ENCODE data around the gene TCF7L2.

TCF7L2 gene

GRCh38 chr10:113041841-113042750 lies 92.0 kb downstream of the TCF7L2 start:
- TF ChIP-seq CTCF (IDR thresholded peaks at IDR 0.05; ENCODE audit: low read length) (no peak), EZH2 (IDR thresholded peaks at IDR 0.05; ENCODE audit: borderline replicate concordance, low read length) (no peak)
- Histone ChIP-seq H3K79me2 (ENCODE audit: insufficient read depth, low read length) (0 out of 2 replicates have a peak, but pooled peaks cover 11% of the 10 kb centered on the region), H3K36me3 (ENCODE audit: insufficient read depth, low read length) (peaks cover 17% of the 10 kb centered on the region; the same call in 1 of the 2 replicates), H2AFZ (ENCODE audit: low read length) (no peak overlapping the region), H3K27me3 (ENCODE audit: insufficient read depth, low read length) (no peaks in the 10 kb centered on the region), H3K4me3 (ENCODE audit: low read depth, low read length, poor library complexity, severe bottlenecking) (no peak overlapping the region), H3K9me2 (ENCODE audit: low read depth, low read length) (no peaks in the 10 kb centered on the region), H4K20me1 (ENCODE audit: insufficient read depth, low read length) (no peaks in the 10 kb centered on the region), H3K4me1 (ENCODE audit: insufficient read depth, low read length, severe bottlenecking) (peaks cover 34% of the 10 kb centered on the region), H3K4me2 (ENCODE audit: low read length) (no peak overlapping the region), H3F3A (ENCODE audit: insufficient read depth, low read length) (no peaks in the 10 kb centered on the region), H3K9ac (ENCODE audit: low read length) (no peak overlapping the region), H3K27ac (ENCODE audit: low read depth, low read length, poor library complexity, severe bottlenecking) (no peak overlapping the region), H3K9me3 (ENCODE audit: low read length) (no peaks in the 10 kb centered on the region)

GRCh38 chr10:113042868-113043267 lies 92.8 kb downstream of the TCF7L2 start:
- Histone ChIP-seq H3K27me3 (ENCODE audit: insufficient read depth, low read length) (no peaks in the 10 kb centered on the region), H3K79me2 (ENCODE audit: insufficient read depth, low read length) (0 out of 2 replicates have a peak, but pooled peaks cover 11% of the 10 kb centered on the region), H3K4me1 (ENCODE audit: insufficient read depth, low read length, severe bottlenecking) (peaks cover 34% of the 10 kb centered on the region), H2AFZ (ENCODE audit: low read length) (no peak overlapping the region), H3K27ac (ENCODE audit: low read depth, low read length, poor library complexity, severe bottlenecking) (no peak overlapping the region), H3F3A (ENCODE audit: insufficient read depth, low read length) (no peaks in the 10 kb centered on the region), H3K9me3 (ENCODE audit: low read length) (no peaks in the 10 kb centered on the region), H3K4me2 (ENCODE audit: low read length) (no peak overlapping the region), H3K9me2 (ENCODE audit: low read depth, low read length) (no peaks in the 10 kb centered on the region), H3K4me3 (ENCODE audit: low read depth, low read length, poor library complexity, severe bottlenecking) (no peak overlapping the region), H3K36me3 (ENCODE audit: insufficient read depth, low read length) (peaks cover 17% of the 10 kb centered on the region; the same call in 1 of the 2 replicates), H3K9ac (ENCODE audit: low read length) (no peak overlapping the region), H4K20me1 (ENCODE audit: insufficient read depth, low read length) (no peaks in the 10 kb centered on the region)
- TF ChIP-seq CTCF (IDR thresholded peaks at IDR 0.05; ENCODE audit: low read length) (no peak), EZH2 (IDR thresholded peaks at IDR 0.05; ENCODE audit: borderline replicate concordance, low read length) (no peak)

- no peaks in the 10 kb centered on the region for H3K9me3 ChIP-seq (ENCODE audit: low read length)
- no peak overlapping the region for H3K9ac ChIP-seq (ENCODE audit: low read length)
- peaks cover 35% of the 10 kb centered on the region for H3K4me1 ChIP-seq (ENCODE audit: insufficient read depth, low read length, severe bottlenecking)
- no peak overlapping the region for H3K4me3 ChIP-seq (ENCODE audit: low read depth, low read length, poor library complexity, severe bottlenecking)
- H3K36me3 ChIP-seq (ENCODE audit: insufficient read depth, low read length) = peaks cover 17% of the 10 kb centered on the region; the same call in 1 of the 2 replicates
- H3K9me2 ChIP-seq (ENCODE audit: low read depth, low read length) = no peaks in the 10 kb centered on the region
- H3K4me2 ChIP-seq (ENCODE audit: low read length) = no peak overlapping the region
- no peaks in the 10 kb centered on the region for H4K20me1 ChIP-seq (ENCODE audit: insufficient read depth, low read length)
- H3K79me2 ChIP-seq (ENCODE audit: insufficient read depth, low read length) = 0 out of 2 replicates have a peak, but pooled peaks cover 11% of the 10 kb centered on the region
- H2AFZ ChIP-seq (ENCODE audit: low read length) = no peak overlapping the region
- TF ChIP-seq CTCF (IDR thresholded peaks at IDR 0.05; ENCODE audit: low read length) = no peak
- TF ChIP-seq EZH2 (IDR thresholded peaks at IDR 0.05; ENCODE audit: borderline replicate concordance, low read length) = no peak
- no peaks in the 10 kb centered on the region for H3K27me3 ChIP-seq (ENCODE audit: insufficient read depth, low read length)
- no peaks in the 10 kb centered on the region for H3F3A ChIP-seq (ENCODE audit: insufficient read depth, low read length)
- no peak overlapping the region for H3K27ac ChIP-seq (ENCODE audit: low read depth, low read length, poor library complexity, severe bottlenecking)
Observed at GRCh38 chr10:113044016-113044755, 94.1 kb downstream of the TCF7L2 start.
